ELR (cell line): ENCODE measurements around the gene GSTM2.

Experiments
- DNase-seq: peaks from one replicate; pipeline ENCODE4 v3.0.0-alpha.2; 2015; ENCODE audit warnings: low read depth

The GSTM2 gene

GRCh38 chr1:109667452-109668122 is at the start of gene GSTM2:
TSS of gene GSTM2 (plus strand) at chr1:109668057. CDS start at chr1:109668116, 59 bp downstream.
- peak; percentile 90 for DNase-seq

- DNase-seq, result no peak
Observed at GRCh38 chr1:109618661-109619575, 48.9 kb upstream of the GSTM2 start.

GRCh38 chr1:109619576-109620400 is 48.1 kb upstream of the GSTM2 start, which contains the start of the genes AMPD2 and GNAT2:
TSS of gene AMPD2 (plus strand) at chr1:109619837. CDS start at chr1:109621176, 1,339 bp downstream.
TSS of gene GNAT2 (minus strand) at chr1:109619616. CDS start at chr1:109612870, 6,746 bp downstream.
- DNase-seq, result peak; percentile 91

GRCh38 chr1:109620401-109620791 is 47.5 kb upstream of the GSTM2 start:
- DNase-seq, result peak; percentile 67

GRCh38 chr1:109620841-109621286 is 47.0 kb upstream of the GSTM2 start:
- DNase-seq, result peak; percentile 97

GRCh38 chr1:109621379-109622136 is 46.3 kb upstream of the GSTM2 start:
- DNase-seq, result peak; percentile 39

- no peak for DNase-seq
Observed at GRCh38 chr1:109622137-109622892, 45.5 kb upstream of the GSTM2 start.

- DNase-seq, result no peak
Observed at GRCh38 chr1:109622895-109623294, 45.0 kb upstream of the GSTM2 start.

GRCh38 chr1:109623601-109624161 is 44.2 kb upstream of the GSTM2 start:
- no peak for DNase-seq

GRCh38 chr1:109624201-109625010 is 43.5 kb upstream of the GSTM2 start:
- no peak for DNase-seq

- DNase-seq, result no peak
Observed at GRCh38 chr1:109625176-109625575, 42.7 kb upstream of the GSTM2 start.

- DNase-seq, result no peak
Observed at GRCh38 chr1:109625601-109626560, 42.0 kb upstream of the GSTM2 start.

- no peak for DNase-seq
Observed at GRCh38 chr1:109626682-109627408, 41.0 kb upstream of the GSTM2 start.

GRCh38 chr1:109627692-109628399 is 40.0 kb upstream of the GSTM2 start:
- no peak for DNase-seq

- peak; percentile 77 for DNase-seq
Observed at GRCh38 chr1:109628540-109629321, 39.1 kb upstream of the GSTM2 start.
